Smooth muscle cell (in vitro differentiated cells): ENCODE measurements around the gene PSMG1. TPM values are rescaled to one million over a fixed set of nuclear protein-coding genes. Genes with fewer than 3 reads are reported as not detected.

Source experiments
- DNase-seq: peaks from one replicate; lab custom pipeline; 2025; ENCODE audit not compliant: unreplicated experiment; lab: John Stamatoyannopoulos, UW
- H2AFZ ChIP-seq: fragments of 200-600 bp; sonication (generic); 2 replicates; pipeline ENCODE4 v1.6.0; 2016; ENCODE audit warnings: antibody characterized with exemption, low read depth, mild to moderate bottlenecking
- H3F3A ChIP-seq: fragments of 200-600 bp; sonication (generic); 2 replicates; pipeline ENCODE4 v1.6.0; 2017; ENCODE audit warnings: antibody characterized with exemption, low read depth
- H3K27ac ChIP-seq: fragments of 200-600 bp; sonication (generic); 2 replicates; pipeline ENCODE4 v1.5.1; 2016; ENCODE audit warnings: low read depth, mild to moderate bottlenecking
- H3K27me3 ChIP-seq: fragments of 200-600 bp; sonication (generic); 2 replicates; pipeline ENCODE4 v1.6.1; 2016; ENCODE audit warnings: low read depth, mild to moderate bottlenecking
- H3K36me3 ChIP-seq: fragments of 200-600 bp; sonication (generic); 2 replicates; pipeline ENCODE4 v1.5.1; 2016; ENCODE audit warnings: low read depth
- H3K4me1 ChIP-seq: fragments of 200-600 bp; sonication (generic); 2 replicates; pipeline ENCODE4 v1.5.1; 2016; ENCODE audit warnings: low read depth
- H3K4me2 ChIP-seq: fragments of 200-600 bp; sonication (generic); 2 replicates; pipeline ENCODE4 v1.6.0; 2016; ENCODE audit warnings: mild to moderate bottlenecking
- H3K4me3 ChIP-seq: fragments of 200-600 bp; sonication (generic); 2 replicates; pipeline ENCODE4 v1.5.1; 2016; ENCODE audit warnings: mild to moderate bottlenecking
- H3K79me2 ChIP-seq: fragments of 200-600 bp; sonication (generic); 2 replicates; pipeline ENCODE4 v1.6.0; 2016; ENCODE audit warnings: low read depth, mild to moderate bottlenecking
- H3K9ac ChIP-seq: fragments of 200-600 bp; sonication (generic); 2 replicates; pipeline ENCODE4 v1.6.0; 2016; ENCODE audit warnings: low read depth
- H3K9me3 ChIP-seq: fragments of 200-600 bp; sonication (generic); replicated peaks from 2 replicates; pipeline ENCODE4 v1.5.1; 2016; ENCODE audit warnings: low read depth
- H4K20me1 ChIP-seq: fragments of 200-600 bp; sonication (generic); 2 replicates; pipeline ENCODE4 v1.6.0; 2016; ENCODE audit warnings: low read depth
- WGBS: methylation state at CpG from one replicate; pipeline ENCODE4 v1.1.7; 2016; ENCODE audit warnings: low lambda C conversion rate; 5-methylcytosine and 5-hydroxymethylcytosine counted together
- polyA plus RNA-seq: library from polyadenylated mRNA; unstranded; fragments of >200 nt; fragmentation: Nextera tagmentation; extraction: Ambion mirVana; gene quantifications from 2 replicates; pipeline ENCODE4 v1.2.1, GENCODE V29; 2016
- total RNA-seq: library from RNA; depleted of rRNA; stranded (reverse); fragments of >200 nt; gene quantifications from 2 replicates; pipeline ENCODE4 v1.2.3, GENCODE V29; 2014
- TF ChIP-seq, protein P1 (sequence below): fragments of 200-600 bp; sonication (generic); IDR thresholded peaks from 2 replicates; pipeline ENCODE4 v1.5.1; 2017; ENCODE audit warnings: borderline replicate concordance, mild to moderate bottlenecking, antibody characterized with exemption; ENCODE audit not compliant: insufficient read depth, poor library complexity, severe bottlenecking

The PSMG1 gene
- total RNA-seq (39.9 and 55.2 TPM in 2 replicates), polyA plus RNA-seq (60.7 and 62.8 TPM in 2 replicates)

- under 1% methylated on average over 59 of the region's 76 CpGs for WGBS
- Histone ChIP-seq H3K27ac (peak within 1 kb of the TSS; percentile 82), H3K4me2 (peak within 1 kb of the TSS; percentile 95), H3K27me3 (no peaks in the 10 kb centered on the region), H4K20me1 (peaks cover 13% of the 10 kb centered on the region), H3K4me3 (peak within 1 kb of the TSS; percentile 70), H2AFZ (peak within 1 kb of the TSS; percentile 56), H3K9me3 (no peaks in the 10 kb centered on the region), H3K79me2 (peaks cover 42% of the 10 kb centered on the region), H3K36me3 (no peaks in the 10 kb centered on the region), H3F3A (peaks cover 11% of the 10 kb centered on the region), H3K9ac (peak within 1 kb of the TSS; percentile 95), H3K4me1 (peaks cover 27% of the 10 kb centered on the region)
- DNase-seq, result peak; percentile 92
- TF ChIP-seq, protein P1, sequence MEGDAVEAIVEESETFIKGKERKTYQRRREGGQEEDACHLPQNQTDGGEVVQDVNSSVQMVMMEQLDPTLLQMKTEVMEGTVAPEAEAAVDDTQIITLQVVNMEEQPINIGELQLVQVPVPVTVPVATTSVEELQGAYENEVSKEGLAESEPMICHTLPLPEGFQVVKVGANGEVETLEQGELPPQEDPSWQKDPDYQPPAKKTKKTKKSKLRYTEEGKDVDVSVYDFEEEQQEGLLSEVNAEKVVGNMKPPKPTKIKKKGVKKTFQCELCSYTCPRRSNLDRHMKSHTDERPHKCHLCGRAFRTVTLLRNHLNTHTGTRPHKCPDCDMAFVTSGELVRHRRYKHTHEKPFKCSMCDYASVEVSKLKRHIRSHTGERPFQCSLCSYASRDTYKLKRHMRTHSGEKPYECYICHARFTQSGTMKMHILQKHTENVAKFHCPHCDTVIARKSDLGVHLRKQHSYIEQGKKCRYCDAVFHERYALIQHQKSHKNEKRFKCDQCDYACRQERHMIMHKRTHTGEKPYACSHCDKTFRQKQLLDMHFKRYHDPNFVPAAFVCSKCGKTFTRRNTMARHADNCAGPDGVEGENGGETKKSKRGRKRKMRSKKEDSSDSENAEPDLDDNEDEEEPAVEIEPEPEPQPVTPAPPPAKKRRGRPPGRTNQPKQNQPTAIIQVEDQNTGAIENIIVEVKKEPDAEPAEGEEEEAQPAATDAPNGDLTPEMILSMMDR, result no peak
These were observed at the start of gene PSMG1 for GRCh38 chr21:39183272-39184049. PSMG1 (minus strand) TSS chr21:39183451; CDS start chr21:39183385, 66 bp downstream.

DNA sequence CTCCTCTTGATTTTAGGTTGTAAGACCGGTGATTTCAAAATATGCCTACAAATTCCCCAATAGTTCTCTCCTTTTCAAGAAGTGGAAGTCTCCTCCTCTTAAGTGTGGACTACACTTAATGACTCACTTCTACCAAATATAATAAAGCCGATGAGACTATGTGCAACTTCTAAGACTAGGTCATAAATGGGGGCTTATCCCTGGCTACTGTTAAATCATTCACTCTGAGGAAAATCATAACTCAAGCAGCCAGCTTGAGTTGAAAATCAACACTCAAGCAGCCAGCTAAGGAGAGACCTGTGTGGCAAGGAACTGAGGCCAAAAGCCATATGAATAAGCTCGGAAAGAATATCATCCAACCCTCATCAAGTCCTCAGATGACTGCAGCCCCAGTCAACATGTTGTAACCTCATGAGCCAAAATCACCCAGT lies 49.6 kb upstream of the PSMG1 start:
- H3K4me3 ChIP-seq, result no peak overlapping the region
- TF ChIP-seq, protein P1, result no peak
- H3K27ac ChIP-seq, result no peak overlapping the region
- no peaks in the 10 kb centered on the region for H3K27me3 ChIP-seq
- no peak for DNase-seq
- WGBS, result 68% methylated on average over 3 of the region's 3 CpGs
- no peaks in the 10 kb centered on the region for H3K9me3 ChIP-seq
- no peak overlapping the region for H3K4me2 ChIP-seq
- H3F3A ChIP-seq, result no peaks in the 10 kb centered on the region
- peaks cover 18% of the 10 kb centered on the region for H3K79me2 ChIP-seq
- no peak overlapping the region for H3K9ac ChIP-seq
- no peaks in the 10 kb centered on the region for H3K4me1 ChIP-seq
- peaks cover 8% of the 10 kb centered on the region for H3K36me3 ChIP-seq
- no peak overlapping the region for H2AFZ ChIP-seq
- H4K20me1 ChIP-seq, result peaks cover 50% of the 10 kb centered on the region

DNA sequence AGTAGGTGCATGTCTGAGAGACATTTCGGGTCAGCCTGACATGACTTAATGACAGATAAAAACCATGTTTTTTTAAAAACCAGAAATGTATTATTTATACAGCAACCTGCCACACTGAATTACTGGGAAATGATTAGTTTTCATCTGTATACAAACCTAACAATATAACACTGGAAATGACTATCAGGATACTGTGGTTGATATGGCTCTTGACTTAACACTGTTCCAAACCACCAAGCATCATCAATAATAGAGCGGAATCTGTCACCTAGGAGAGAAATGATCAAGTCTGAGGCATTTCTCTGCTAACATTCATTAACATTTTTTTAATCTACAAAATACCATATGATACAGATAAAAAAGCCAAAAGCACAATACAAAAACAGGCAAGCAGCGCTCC lies 41.7 kb upstream of the PSMG1 start:
- no peak overlapping the region for H3K9ac ChIP-seq
- H3K27me3 ChIP-seq, result no peaks in the 10 kb centered on the region
- H3K4me1 ChIP-seq, result no peaks in the 10 kb centered on the region
- H2AFZ ChIP-seq, result no peak overlapping the region
- H3K36me3 ChIP-seq, result peaks cover 12% of the 10 kb centered on the region
- no peak overlapping the region for H3K4me3 ChIP-seq
- peaks cover 7% of the 10 kb centered on the region for H3K79me2 ChIP-seq
- no peaks in the 10 kb centered on the region for H3K9me3 ChIP-seq
- TF ChIP-seq, protein P1, result no peak
- no peak overlapping the region for H3K27ac ChIP-seq
- H3K4me2 ChIP-seq, result no peak overlapping the region
- WGBS, result 100% methylated on average over 3 of the region's 3 CpGs
- H3F3A ChIP-seq, result no peaks in the 10 kb centered on the region
- no peak for DNase-seq
- peaks cover 4% of the 10 kb centered on the region for H4K20me1 ChIP-seq
